ENCODE results near the gene NFKB2. TPM values are rescaled to one million over a fixed set of nuclear protein-coding genes. Genes with fewer than 3 reads are reported as not detected.

NFKB2 gene
- total RNA-seq, 1 experiment from 2014 or later: 23.3 TPM

DNA sequence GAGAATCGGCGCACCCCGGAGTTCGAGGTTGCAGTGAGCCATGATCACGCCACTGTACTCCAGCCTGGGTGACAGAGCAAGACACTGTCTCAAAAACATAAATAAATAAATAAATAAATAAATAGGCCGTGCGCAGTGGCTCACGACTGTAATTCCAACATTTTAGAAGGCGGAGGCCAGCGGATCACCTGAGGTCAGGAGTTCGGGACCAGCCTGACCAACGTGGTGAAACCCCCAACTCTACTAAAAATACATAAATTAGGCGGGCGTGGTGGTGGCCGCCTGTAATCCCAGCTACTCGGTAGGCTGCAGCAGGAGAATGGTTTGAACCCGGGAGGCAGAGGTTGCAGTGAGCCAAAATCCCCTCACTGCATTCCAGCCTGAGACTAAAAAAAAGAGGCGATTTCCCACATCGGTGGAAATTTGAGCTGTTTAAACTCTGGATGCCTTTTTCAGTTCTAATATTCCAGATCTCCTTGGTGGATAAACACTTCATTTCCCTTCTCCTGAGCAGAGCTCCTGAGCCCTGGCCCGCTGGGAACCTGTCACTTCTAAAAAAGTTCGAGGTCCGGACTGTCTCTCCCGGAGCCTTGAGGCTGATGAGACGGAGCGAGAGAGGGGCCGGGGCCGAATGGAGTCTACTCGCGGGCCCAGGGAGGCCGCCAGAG, 2.0 kb upstream of the NFKB2 start:
- no peak for DNase-seq (ENCODE audit: low spot score)
- in situ Hi-C loops (cut with HindIII; ENCODE audit: low sequenced_read_pairs): no loop called here

DNA sequence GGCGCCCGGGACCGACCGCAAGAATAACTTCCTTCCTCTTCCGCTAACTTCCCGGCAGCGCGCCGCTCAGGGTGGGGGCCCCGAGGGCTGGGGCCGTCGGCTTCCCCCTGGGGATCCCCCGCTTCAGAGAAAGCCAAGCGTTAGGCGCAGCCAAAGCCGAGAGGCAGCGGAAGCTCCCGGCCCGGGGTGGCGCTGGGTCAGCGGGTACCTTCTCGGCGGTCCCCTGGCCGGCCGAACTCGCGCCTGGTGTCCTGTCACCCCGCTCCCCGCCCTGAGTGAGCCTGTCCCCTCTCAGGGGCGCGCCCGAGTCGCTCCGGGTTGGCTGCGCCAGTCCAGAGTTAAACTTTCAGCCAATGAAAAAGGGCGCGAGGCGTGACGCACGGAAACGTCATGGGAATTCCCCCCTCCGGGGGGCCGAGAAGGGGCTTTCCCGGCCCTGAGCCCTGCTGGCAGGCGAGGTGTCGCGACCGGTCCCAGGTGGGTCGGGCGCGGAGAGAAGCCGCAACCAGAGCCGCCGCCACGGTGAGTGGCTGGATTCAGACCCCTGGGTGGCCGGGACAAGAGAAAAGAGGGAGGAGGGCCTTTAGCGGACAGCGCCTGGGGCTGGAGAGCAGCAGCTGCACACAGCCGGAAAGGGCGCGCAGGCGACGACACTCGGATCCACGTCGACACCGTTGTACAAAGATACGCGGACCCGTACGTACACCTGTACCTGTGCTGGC, 1.3 kb upstream of the NFKB2 start:
- in situ Hi-C loops (cut with HindIII; ENCODE audit: low sequenced_read_pairs): no loop called here
- DNase-seq (ENCODE audit: low spot score): peak; percentile 79

DNA sequence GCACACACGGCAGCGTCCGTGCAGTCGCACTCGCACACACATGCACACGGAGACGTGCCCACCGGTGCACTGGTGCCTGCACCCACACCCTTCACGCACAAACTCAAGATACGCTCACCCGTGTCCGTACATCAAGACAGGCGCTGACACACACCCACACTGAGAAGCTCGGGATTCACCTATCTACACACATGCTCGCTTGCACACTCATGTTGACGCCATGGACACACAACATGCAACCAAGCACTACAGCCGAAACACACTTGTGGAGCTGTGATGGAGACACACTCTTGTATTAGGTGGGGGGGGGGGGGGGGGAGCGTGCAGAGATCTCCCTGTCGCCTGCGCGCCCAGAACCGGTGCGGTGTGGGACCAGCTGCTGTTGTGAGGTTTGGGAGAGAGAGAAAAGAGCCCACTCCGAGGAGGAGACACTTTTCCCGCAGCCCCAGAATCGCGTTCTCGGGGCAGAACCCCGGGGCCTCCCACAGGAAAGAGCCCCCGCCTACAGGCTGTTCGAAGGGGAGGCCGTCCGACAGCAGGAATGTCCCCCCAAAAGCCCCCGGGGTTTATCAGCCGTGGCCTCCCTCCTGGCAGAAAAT, 605 bp upstream of the NFKB2 start:
- in situ Hi-C loops (cut with HindIII; ENCODE audit: low sequenced_read_pairs): no loop called here
- DNase-seq (ENCODE audit: low spot score): no peak

DNA sequence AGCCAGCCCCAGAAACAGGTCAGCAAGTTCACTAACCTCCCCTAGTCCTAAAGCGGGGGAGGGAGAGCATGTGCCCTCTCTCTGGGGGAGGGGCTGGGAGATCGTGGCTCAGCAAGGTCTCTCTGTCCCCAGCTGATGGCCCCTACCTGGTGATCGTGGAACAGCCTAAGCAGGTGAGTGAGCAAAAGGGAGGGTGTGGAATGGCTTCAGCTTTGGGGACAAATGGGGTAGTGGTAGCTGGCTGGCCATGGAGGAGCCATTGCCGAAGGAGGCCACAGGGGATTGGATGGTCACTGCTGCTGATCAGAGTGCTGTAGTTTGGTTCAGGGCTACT, 779 bp downstream of the NFKB2 start:
- no peak for DNase-seq (ENCODE audit: low spot score)
- in situ Hi-C loops (cut with HindIII; ENCODE audit: low sequenced_read_pairs): no loop called here

DNA sequence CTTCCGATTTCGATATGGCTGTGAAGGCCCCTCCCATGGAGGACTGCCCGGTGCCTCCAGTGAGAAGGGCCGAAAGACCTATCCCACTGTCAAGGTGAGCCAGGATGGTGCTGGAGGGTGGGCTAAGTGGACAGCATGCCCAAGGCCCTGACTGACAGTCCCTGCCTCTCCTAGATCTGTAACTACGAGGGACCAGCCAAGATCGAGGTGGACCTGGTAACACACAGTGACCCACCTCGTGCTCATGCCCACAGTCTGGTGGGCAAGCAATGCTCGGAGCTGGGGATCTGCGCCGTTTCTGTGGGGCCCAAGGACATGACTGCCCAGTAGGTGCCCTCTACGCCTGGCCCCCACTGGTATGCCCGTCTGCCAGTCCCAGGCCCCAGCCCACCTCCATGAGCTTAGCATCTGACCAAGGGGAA, 1.2 kb downstream of the NFKB2 start:
- DNase-seq (ENCODE audit: low spot score): no peak
- in situ Hi-C loops (cut with HindIII; ENCODE audit: low sequenced_read_pairs): no loop called here

DNA sequence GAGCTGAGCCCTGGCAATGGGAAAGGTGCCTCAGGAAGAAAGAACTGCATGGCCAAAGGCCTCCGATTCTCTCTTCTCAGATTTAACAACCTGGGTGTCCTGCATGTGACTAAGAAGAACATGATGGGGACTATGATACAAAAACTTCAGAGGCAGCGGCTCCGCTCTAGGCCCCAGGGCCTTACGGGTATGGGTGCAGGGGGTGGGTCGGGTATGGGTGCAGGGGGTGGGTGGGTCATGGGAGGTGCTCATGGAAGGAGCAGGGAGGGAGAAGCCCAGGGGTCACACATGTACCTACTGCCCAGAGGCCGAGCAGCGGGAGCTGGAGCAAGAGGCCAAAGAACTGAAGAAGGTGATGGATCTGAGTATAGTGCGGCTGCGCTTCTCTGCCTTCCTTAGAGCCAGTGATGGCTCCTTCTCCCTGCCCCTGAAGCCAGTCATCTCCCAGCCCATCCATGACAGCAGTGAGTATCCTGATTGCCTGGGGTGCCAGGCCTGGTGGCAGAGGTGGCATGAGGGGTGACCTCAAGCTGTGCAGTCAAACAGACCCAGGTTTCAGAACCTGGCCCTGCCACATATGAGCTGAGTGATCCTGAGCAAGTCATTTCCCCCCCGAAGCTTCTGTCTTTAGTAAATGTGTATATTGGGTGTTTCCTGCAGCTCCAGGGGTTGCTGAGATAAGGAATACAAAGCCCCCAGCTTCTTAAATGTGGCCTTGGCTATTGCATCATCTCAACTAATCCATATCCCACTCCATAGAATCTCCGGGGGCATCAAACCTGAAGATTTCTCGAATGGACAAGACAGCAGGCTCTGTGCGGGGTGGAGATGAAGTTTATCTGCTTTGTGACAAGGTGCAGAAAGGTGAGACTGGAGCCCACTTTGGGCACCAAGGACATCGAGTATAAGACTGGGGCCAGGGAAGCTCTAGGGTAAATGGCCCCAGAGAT, 2.0 kb downstream of the NFKB2 start:
- in situ Hi-C loops (cut with HindIII; ENCODE audit: low sequenced_read_pairs): no loop called here
- DNase-seq (ENCODE audit: low spot score): no peak

DNA sequence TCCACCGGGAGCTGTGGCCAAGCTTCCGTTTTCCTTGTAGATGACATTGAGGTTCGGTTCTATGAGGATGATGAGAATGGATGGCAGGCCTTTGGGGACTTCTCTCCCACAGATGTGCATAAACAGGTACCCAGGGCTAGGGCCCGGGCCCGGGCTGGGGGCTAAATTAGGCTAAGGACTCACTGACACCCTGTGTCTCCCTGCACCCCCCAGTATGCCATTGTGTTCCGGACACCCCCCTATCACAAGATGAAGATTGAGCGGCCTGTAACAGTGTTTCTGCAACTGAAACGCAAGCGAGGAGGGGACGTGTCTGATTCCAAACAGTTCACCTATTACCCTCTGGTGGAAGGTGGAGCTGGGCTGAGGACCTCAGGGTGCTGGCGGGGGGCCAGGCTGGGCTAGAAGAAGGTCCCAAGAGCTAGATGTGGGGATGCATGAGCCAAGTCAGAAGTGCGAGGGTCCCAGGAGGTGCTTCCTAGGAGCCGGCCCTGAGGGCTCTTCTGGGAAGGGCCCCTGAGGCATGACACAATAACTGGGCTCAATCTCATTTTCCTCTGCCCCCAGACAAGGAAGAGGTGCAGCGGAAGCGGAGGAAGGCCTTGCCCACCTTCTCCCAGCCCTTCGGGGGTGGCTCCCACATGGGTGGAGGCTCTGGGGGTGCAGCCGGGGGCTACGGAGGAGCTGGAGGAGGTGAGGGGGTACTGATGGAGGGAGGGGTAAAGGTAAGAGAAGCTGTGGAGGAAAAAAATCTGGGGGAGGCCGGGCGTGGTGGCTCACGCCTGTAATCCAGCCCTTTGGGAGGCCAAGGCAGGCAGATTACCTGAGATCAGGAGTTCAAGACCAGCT, 2.9 kb downstream of the NFKB2 start:
- no peak for DNase-seq (ENCODE audit: low spot score)
- in situ Hi-C loops (cut with HindIII; ENCODE audit: low sequenced_read_pairs): no loop called here

DNA sequence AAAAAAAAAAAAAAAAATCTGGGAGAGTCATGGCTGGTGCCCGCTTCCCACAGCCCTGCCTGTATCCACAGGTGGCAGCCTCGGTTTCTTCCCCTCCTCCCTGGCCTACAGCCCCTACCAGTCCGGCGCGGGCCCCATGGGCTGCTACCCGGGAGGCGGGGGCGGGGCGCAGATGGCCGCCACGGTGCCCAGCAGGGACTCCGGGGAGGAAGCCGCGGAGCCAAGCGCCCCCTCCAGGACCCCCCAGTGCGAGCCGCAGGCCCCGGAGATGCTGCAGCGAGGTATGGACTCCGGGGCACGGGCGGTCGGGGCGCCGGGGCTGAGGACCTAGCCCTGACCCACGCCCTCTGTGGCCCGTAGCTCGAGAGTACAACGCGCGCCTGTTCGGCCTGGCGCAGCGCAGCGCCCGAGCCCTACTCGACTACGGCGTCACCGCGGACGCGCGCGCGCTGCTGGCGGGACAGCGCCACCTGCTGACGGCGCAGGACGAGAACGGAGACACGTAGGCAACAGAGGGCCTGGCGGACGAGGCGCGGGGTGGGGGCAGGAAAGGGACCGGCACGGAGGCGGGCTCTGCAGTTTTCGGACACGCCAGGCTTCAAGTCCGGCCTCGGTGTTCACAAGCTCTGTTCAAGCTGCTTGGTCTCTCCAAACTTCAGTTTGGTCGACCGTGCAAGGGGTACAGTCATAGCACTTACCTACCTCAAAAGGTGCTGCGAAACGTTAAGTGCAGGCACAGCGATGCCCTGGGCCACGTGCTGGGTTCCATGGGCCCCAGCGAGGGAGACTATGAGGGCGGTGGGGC, 3.9 kb downstream of the NFKB2 start:
- peak; percentile 85 for DNase-seq (ENCODE audit: low spot score)
- in situ Hi-C loops (cut with HindIII; ENCODE audit: low sequenced_read_pairs): no loop called here

DNA sequence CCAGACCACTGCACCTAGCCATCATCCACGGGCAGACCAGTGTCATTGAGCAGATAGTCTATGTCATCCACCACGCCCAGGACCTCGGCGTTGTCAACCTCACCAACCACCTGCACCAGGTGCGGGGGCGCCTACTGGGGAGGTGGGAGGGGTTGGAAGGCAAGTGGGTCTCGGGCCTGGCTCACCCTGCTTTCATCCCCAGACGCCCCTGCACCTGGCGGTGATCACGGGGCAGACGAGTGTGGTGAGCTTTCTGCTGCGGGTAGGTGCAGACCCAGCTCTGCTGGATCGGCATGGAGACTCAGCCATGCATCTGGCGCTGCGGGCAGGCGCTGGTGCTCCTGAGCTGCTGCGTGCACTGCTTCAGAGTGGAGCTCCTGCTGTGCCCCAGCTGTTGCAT, 4.6 kb downstream of the NFKB2 start:
- in situ Hi-C loops (cut with HindIII; ENCODE audit: low sequenced_read_pairs): no loop called here
- DNase-seq (ENCODE audit: low spot score): no peak

DNA sequence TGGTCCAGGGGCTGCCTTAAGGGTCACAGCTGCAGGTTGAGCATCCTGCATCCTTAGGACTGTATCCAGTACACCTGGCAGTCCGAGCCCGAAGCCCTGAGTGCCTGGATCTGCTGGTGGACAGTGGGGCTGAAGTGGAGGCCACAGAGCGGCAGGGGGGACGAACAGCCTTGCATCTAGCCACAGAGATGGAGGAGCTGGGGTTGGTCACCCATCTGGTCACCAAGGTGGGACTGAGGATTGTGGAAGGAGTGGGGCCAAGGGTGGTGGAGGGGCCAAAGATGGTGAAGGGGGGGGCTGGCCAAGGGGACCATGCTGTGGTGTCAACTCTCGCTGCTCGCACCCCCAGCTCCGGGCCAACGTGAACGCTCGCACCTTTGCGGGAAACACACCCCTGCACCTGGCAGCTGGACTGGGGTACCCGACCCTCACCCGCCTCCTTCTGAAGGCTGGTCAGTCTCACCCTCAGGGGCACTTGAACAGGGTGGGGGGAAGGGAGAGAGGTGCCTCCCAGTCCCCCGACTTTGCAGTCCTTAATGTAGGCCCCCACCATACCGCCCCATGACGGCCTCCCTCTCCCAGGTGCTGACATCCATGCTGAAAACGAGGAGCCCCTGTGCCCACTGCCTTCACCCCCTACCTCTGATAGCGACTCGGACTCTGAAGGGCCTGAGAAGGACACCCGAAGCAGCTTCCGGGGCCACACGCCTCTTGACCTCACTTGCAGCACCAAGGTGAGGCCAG, 5.3 kb downstream of the NFKB2 start:
- in situ Hi-C loops (cut with HindIII; ENCODE audit: low sequenced_read_pairs): no loop called here
- no peak for DNase-seq (ENCODE audit: low spot score)

DNA sequence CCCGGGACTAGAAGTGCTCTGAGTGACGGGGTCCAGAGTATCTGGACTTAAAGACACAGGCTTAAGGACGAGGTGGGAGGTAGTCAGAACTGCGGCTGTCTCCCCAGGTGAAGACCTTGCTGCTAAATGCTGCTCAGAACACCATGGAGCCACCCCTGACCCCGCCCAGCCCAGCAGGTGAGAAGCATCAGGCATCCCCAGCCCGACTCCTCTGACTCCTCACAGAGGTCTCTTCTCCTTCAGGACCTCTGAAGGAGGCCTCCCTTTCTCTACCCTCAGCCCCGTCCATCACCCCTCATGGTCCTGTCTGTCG, 5.8 kb downstream of the NFKB2 start:
- in situ Hi-C loops (cut with HindIII; ENCODE audit: low sequenced_read_pairs): no loop called here
- no peak for DNase-seq (ENCODE audit: low spot score)

DNA sequence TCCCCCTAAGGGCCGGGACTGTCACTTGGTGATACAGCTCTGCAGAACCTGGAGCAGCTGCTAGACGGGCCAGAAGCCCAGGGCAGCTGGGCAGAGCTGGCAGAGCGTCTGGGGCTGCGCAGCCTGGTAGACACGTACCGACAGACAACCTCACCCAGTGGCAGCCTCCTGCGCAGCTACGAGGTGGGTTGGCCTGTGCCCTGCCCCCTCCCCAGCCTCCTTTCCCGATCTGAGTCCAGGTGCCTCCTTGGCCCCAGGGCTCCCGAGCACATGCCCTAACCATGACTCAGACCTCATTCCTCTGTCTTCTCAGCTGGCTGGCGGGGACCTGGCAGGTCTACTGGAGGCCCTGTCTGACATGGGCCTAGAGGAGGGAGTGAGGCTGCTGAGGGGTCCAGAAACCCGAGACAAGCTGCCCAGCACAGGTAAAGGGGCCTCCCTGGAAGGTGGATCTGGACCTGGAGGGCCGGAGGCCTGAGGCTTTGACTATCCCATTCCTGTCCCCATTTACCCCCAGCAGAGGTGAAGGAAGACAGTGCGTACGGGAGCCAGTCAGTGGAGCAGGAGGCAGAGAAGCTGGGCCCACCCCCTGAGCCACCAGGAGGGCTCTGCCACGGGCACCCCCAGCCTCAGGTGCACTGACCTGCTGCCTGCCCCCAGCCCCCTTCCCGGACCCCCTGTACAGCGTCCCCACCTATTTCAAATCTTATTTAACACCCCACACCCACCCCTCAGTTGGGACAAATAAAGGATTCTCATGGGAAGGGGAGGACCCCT, 6.4 kb downstream of the NFKB2 start:
- in situ Hi-C loops (cut with HindIII; ENCODE audit: low sequenced_read_pairs): no loop called here

DNA sequence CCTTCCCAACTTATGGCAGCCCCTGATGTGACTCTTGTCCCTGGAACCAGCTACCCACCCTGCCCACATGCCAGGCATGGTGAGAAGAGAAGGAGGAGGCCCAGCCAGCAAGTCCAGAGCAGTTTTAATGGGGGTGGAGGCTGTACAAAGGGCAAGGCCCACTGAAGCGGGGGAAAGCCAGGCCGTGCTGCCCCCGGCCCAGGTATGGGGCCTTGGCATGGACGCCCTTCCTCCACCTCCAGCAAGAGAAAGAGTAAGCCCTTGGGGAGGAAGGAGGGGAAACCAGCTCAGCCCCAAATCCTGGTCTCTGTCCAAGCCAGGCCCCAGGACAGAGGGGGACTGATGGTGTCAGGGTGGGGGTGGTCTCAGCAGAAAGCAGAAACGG, 7.0 kb downstream of the NFKB2 start:
- DNase-seq (ENCODE audit: low spot score): no peak
- in situ Hi-C loops (cut with HindIII; ENCODE audit: low sequenced_read_pairs): no loop called here

More for the DNA sequence above, 6.4 kb downstream of the NFKB2 start:
- DNase-seq (ENCODE audit: low spot score): no peak

DNA sequence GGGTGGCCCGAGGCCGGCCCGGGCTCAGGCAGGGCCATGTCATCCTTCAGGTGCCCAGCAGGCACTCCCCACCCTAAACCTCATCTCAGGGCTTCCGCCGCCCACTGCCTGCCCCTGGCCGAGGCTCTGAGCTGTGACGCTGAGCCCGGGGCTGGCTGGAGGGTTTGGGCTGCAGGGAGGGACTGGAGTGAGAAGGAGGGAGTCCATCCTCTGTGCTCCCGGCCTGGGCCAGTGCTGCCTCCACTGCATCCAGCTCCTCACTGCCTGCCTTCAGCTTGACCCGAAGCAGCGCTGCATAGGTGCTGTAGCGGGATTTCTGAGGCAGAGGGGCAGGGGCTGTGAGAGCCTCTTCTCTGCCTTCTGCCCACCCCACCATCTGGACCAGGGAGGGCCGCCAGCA, 7.6 kb downstream of the NFKB2 start:
- in situ Hi-C loops (cut with HindIII; ENCODE audit: low sequenced_read_pairs): no loop called here
- DNase-seq (ENCODE audit: low spot score): no peak

DNA sequence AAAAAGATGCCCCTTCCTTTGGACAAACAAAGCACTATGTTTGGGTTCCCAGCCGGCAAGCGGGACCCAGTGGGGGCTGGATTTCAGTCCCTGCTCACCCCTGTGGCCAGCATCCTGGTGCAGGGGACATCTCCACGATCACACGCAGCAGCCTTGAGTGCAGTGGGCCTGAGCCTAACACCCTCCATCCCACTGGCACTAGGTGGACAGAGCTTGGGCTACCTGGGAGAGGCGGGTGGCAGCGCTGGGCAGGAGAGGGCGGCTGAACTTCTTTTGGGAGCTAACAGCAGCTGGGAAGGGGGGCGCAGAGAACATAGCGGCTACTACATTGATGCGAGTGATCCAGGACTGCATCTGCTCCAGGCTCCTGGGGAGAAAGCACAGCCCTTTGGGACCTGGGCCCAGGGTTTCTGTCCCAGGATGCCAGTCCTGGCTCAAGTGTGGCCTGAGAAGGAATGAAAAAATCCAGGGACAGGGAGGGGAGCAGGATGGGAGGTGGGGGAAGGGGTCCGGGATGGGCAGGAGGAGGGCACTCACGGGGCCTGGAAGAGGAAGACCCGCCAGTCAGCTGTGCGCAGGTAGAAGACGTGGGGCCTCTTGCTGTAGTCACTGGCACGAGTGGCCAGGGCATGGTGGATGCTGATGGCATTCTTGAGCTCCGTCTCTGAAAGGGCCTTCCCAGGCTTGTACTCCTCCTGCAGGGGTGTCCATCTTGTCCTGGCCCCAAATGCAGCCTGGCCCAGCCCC, 9.0 kb downstream of the NFKB2 start:
- DNase-seq (ENCODE audit: low spot score): no peak
- in situ Hi-C loops (cut with HindIII; ENCODE audit: low sequenced_read_pairs): no loop called here

DNA sequence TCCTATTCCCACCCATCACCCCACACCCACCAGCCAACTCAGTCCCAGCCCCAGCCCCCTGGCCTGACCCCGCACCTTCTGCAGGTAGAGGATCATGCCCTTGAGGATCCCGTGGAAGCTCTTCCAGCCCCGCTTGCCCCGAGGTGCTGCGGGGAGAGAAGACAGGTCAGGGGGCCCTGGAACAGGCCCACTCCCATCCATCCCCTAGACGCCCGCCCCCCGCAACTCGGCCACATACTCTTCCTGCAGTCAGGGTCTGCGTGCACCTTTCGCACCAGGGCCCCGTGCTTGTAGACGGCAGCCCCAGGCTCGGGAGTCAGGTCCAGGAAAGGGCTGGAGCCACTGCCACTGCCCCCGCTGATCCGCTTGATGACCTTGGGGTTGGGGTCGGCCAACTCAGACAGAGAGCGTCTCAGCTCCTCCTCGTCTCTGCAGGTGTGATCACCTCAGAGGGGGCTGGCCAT, 9.6 kb downstream of the NFKB2 start:
- in situ Hi-C loops (cut with HindIII; ENCODE audit: low sequenced_read_pairs): no loop called here

More for the DNA sequence above, 9.6 kb downstream of the NFKB2 start:
- DNase-seq (ENCODE audit: low spot score): no peak

All from G401 (cell line).